IMR-90 (cell line): ENCODE results near the gene SEC11C. TPM values are rescaled to one million over a fixed set of nuclear protein-coding genes. Genes with fewer than 3 reads are reported as not detected.

Experiments
- ATAC-seq: fragments of 200-7000 bp; cut with Tn5 transposase; 2 replicates; pipeline ENCODE4 v1.9.1; 2020; ENCODE audit warnings: low read depth, mild to moderate bottlenecking, moderate library complexity
- BruUV-seq: library from RNA; stranded (reverse); fragments of 400-500 nt; replicated peaks from 2 replicates; lab custom pipeline; 2021; lab: Mats Ljungman, UMichigan
- CTCF ChIA-PET: fragments of 300-600 bp; formaldehyde crosslinking; extraction: SDS; loops from one replicate; lab custom pipeline; 2021; ENCODE audit warnings: antibody characterized with exemption; lab: Yijun Ruan, JAX
- POLR2A ChIA-PET: fragments of 300-600 bp; sonication (Branson Sonifier 250); formaldehyde crosslinking; loops from one replicate; lab custom pipeline; 2022; ENCODE audit warnings: antibody characterized with exemption; ENCODE audit not compliant: unreplicated experiment; lab: Charles Lee
- DNase-seq: peaks from one replicate; pipeline ENCODE4 v3.0.0; 2013
- H2AFZ ChIP-seq: replicated peaks from 2 replicates; pipeline ENCODE3; 2013; ENCODE audit warnings: low read length, mild to moderate bottlenecking; ENCODE audit not compliant: poor library complexity
- H2AK5ac ChIP-seq: 2 replicates; pipeline ENCODE4 v1.6.1; 2013; ENCODE audit warnings: low read depth, low read length, inconsistent platforms
- H2AK9ac ChIP-seq: replicated peaks from 2 replicates; pipeline ENCODE3; 2013; ENCODE audit warnings: mild to moderate bottlenecking, low read depth, low read length, moderate library complexity; ENCODE audit not compliant: poor library complexity
- H2BK120ac ChIP-seq: 2 replicates; pipeline ENCODE4 v1.6.1; 2013; ENCODE audit warnings: low read depth, low read length, inconsistent platforms
- H2BK15ac ChIP-seq: 3 replicates; pipeline ENCODE4 v1.6.1; 2013; ENCODE audit warnings: low read depth, low read length, inconsistent platforms
- H2BK20ac ChIP-seq: 2 replicates; pipeline ENCODE4 v1.6.1; 2013; ENCODE audit warnings: low read depth, mild to moderate bottlenecking, inconsistent platforms, low read length, moderate library complexity
- H2BK5ac ChIP-seq: 2 replicates; pipeline ENCODE4 v1.6.1; 2013; ENCODE audit warnings: mild to moderate bottlenecking, low read depth, low read length, inconsistent platforms; ENCODE audit not compliant: poor library complexity, severe bottlenecking
- H3K14ac ChIP-seq: replicated peaks from 2 replicates; pipeline ENCODE4 v1.6.1; 2013; ENCODE audit warnings: low read depth, low read length, inconsistent platforms
- H3K18ac ChIP-seq: 2 replicates; pipeline ENCODE4 v1.6.1; 2013; ENCODE audit warnings: low read depth, low read length, control low read depth
- H3K23ac ChIP-seq: 2 replicates; pipeline ENCODE4 v1.6.1; 2013; ENCODE audit warnings: low read depth, low read length, inconsistent platforms
- H3K27ac ChIP-seq: 2 replicates; pipeline ENCODE4 v1.5.1; 2013; ENCODE audit warnings: mild to moderate bottlenecking, control low read depth, low read length; ENCODE audit not compliant: insufficient read depth
- H3K27me3 ChIP-seq: 2 replicates; pipeline ENCODE4 v1.6.1; 2013; ENCODE audit warnings: low read length; ENCODE audit not compliant: control insufficient read depth, insufficient read depth
- H3K36me3 ChIP-seq: 2 replicates; pipeline ENCODE4 v1.6.1; 2013; ENCODE audit warnings: low read length, mixed read lengths; ENCODE audit not compliant: control insufficient read depth, insufficient read depth
- H3K4ac ChIP-seq: 2 replicates; pipeline ENCODE4 v1.6.1; 2013; ENCODE audit warnings: low read depth, low read length, inconsistent platforms
- H3K4me1 ChIP-seq: 2 replicates; pipeline ENCODE4 v1.6.1; 2013; ENCODE audit warnings: low read length, mixed read lengths; ENCODE audit not compliant: control insufficient read depth, insufficient read depth
- H3K4me2 ChIP-seq: 2 replicates; pipeline ENCODE4 v1.6.1; 2013; ENCODE audit warnings: low read depth, mild to moderate bottlenecking, control low read depth, low read length, moderate library complexity
- H3K4me3 ChIP-seq: 2 replicates; pipeline ENCODE4 v1.5.1; 2013; ENCODE audit warnings: low read depth, mild to moderate bottlenecking, control low read depth, low read length, moderate library complexity; ENCODE audit not compliant: insufficient read depth
- H3K56ac ChIP-seq: 2 replicates; pipeline ENCODE4 v1.6.1; 2013; ENCODE audit warnings: low read length, inconsistent platforms; ENCODE audit not compliant: insufficient read depth; ENCODE audit errors: extremely low read depth
- H3K79me1 ChIP-seq, 2 experiments: 2 replicates each; pipeline ENCODE4 v1.6.1; 2013; ENCODE audit warnings: low read length in 2 of 2, inconsistent platforms in 1 of 2, low read depth in 1 of 2
- H3K9ac ChIP-seq: 2 replicates; pipeline ENCODE4 v1.6.1; 2013; ENCODE audit warnings: low read depth, low read length, control low read depth
- H3K9me1 ChIP-seq: 2 replicates; pipeline ENCODE4 v1.6.1; 2013; ENCODE audit warnings: low read length, inconsistent platforms; ENCODE audit not compliant: insufficient read depth
- H3K9me3 ChIP-seq: 2 replicates; pipeline ENCODE4 v1.6.1; 2013; ENCODE audit warnings: low read length; ENCODE audit not compliant: control insufficient read depth, insufficient read depth
- H4K20me1 ChIP-seq: 2 replicates; pipeline ENCODE4 v1.6.1; 2013; ENCODE audit warnings: low read length, inconsistent platforms; ENCODE audit not compliant: insufficient read depth
- H4K5ac ChIP-seq: 2 replicates; pipeline ENCODE4 v1.6.1; 2013; ENCODE audit warnings: mild to moderate bottlenecking, low read depth, low read length, control low read depth
- H4K8ac ChIP-seq, 2 experiments: 2 replicates each; pipeline ENCODE4 v1.6.1; 2013; ENCODE audit warnings: low read depth in 2 of 2, low read length in 2 of 2, control low read depth in 1 of 2, inconsistent platforms in 1 of 2
- H4K91ac ChIP-seq: 2 replicates; pipeline ENCODE4 v1.6.1; 2013; ENCODE audit warnings: low read depth, low read length, inconsistent platforms; ENCODE audit not compliant: insufficient read depth
- BHLHE40 ChIP-seq: fragments of 150-350 bp; IDR thresholded peaks from 2 replicates; pipeline ENCODE4 v1.6.1; 2016; ENCODE audit warnings: mild to moderate bottlenecking, low read depth, low read length
- CEBPB ChIP-seq: IDR thresholded peaks from 2 replicates; pipeline ENCODE4 v1.6.1; 2012; ENCODE audit warnings: low read depth, low read length, improper control_type of control experiment
- CHD1 ChIP-seq: IDR thresholded peaks from 2 replicates; pipeline ENCODE4 v1.6.1; 2012; ENCODE audit warnings: low read depth, low read length, improper control_type of control experiment
- CTCF ChIP-seq: conservative IDR thresholded peaks from 2 replicates; pipeline ENCODE4 v1.5.1; 2012; ENCODE audit warnings: mild to moderate bottlenecking, low read depth, low read length, improper control_type of control experiment
- ELK1 ChIP-seq: fragments of 150-350 bp; IDR thresholded peaks from 2 replicates; pipeline ENCODE4 v1.6.1; 2016; ENCODE audit warnings: low read depth, mild to moderate bottlenecking, low read length, moderate library complexity, borderline replicate concordance
- FOS ChIP-seq: fragments of 150-350 bp; IDR thresholded peaks from 2 replicates; pipeline ENCODE4 v1.6.1; 2016; ENCODE audit warnings: low read depth, low read length
- MAFK ChIP-seq: IDR thresholded peaks from 2 replicates; pipeline ENCODE4 v1.6.1; 2012; ENCODE audit warnings: low read depth, low read length, improper control_type of control experiment
- MAZ ChIP-seq: IDR thresholded peaks from 2 replicates; pipeline ENCODE4 v1.6.1; 2012; ENCODE audit warnings: low read depth, mild to moderate bottlenecking, low read length, improper control_type of control experiment, moderate library complexity, borderline replicate concordance
- MXI1 ChIP-seq: IDR thresholded peaks from 2 replicates; pipeline ENCODE4 v1.6.1; 2012; ENCODE audit warnings: low read depth, mild to moderate bottlenecking, low read length, moderate library complexity, borderline replicate concordance
- NFE2L2 ChIP-seq: fragments of 150-350 bp; IDR thresholded peaks from 2 replicates; pipeline ENCODE4 v1.6.1; 2016; ENCODE audit warnings: low read depth, mild to moderate bottlenecking, low read length
- POLR2A ChIP-seq: IDR thresholded peaks from 2 replicates; pipeline ENCODE4 v1.6.1; 2012; ENCODE audit warnings: mild to moderate bottlenecking, low read depth, low read length
- RAD21 ChIP-seq: IDR thresholded peaks from 2 replicates; pipeline ENCODE4 v1.6.1; 2012; ENCODE audit warnings: low read length, improper control_type of control experiment
- RCOR1 ChIP-seq: IDR thresholded peaks from 2 replicates; pipeline ENCODE4 v1.6.1; 2012; ENCODE audit warnings: mild to moderate bottlenecking, low read length, improper control_type of control experiment; ENCODE audit not compliant: insufficient replicate concordance
- RFX5 ChIP-seq: IDR thresholded peaks from 2 replicates; pipeline ENCODE4 v1.8.0; 2012; ENCODE audit warnings: low read depth, mild to moderate bottlenecking, low read length, moderate library complexity
- SMC3 ChIP-seq: fragments of 150-350 bp; IDR thresholded peaks from 2 replicates; pipeline ENCODE4 v1.6.1; 2016; ENCODE audit warnings: low read depth, mild to moderate bottlenecking, antibody characterized with exemption, low read length, moderate library complexity
- USF2 ChIP-seq: fragments of 150-350 bp; IDR thresholded peaks from 2 replicates; pipeline ENCODE4 v1.6.1; 2017; ENCODE audit warnings: mild to moderate bottlenecking, antibody characterized with exemption, low read length, low read depth
- WGBS, 2 experiments: methylation state at CpG; one replicate each; pipeline versions ENCODE4 v1.1.5 to v1.1.7; 2013; ENCODE audit warnings: missing lambda C conversion rate in 2 of 2; ENCODE audit not compliant: insufficient read length in 1 of 2; ENCODE audit errors: extremely low coverage in 2 of 2; 5-methylcytosine and 5-hydroxymethylcytosine counted together
- dilution Hi-C: fragments of 300-500 bp; cut with HindIII; formaldehyde crosslinking; loops from one replicate; pipeline ENCODE4 v1.14.3; 2018; ENCODE audit warnings: low sequenced_read_pairs; ENCODE audit not compliant: unreplicated experiment
- in situ Hi-C: fragments of 300-500 bp; cut with MboI; formaldehyde crosslinking; loops from 3 replicates; pipeline ENCODE4 v1.14.3; 2019; ENCODE audit warnings: low sequenced_read_pairs, inconsistent platforms, mixed read lengths
- intact Hi-C: fragments of 100-400 bp; cut with micrococcal nuclease; formaldehyde crosslinking; loops from 2 replicates; pipeline ENCODE4 v1.10.0; 2022
- polyA plus RNA-seq, 3 experiments: library from polyadenylated mRNA; depleted of rRNA; stranded (reverse); fragments of >200 nt; gene quantifications; 2 replicates each; pipeline ENCODE4 v1.2.3, GENCODE V29; 2012; ENCODE audit warnings: low replicate concordance in 1 of 3
- total RNA-seq: library from RNA; depleted of rRNA; stranded (reverse); fragments of >200 nt; gene quantifications from 2 replicates; pipeline ENCODE4 v1.2.3, GENCODE V29; 2012

The SEC11C gene
- total and polyA plus RNA-seq, 2 of the 4 experiments (the other 2 are of a cell fraction): 10.6 to 11.9 TPM

GRCh38 chr18:59182673-59183072 lies 43.0 kb downstream of the SEC11C start:
- no peak overlapping the region for H3K18ac ChIP-seq
- no peak overlapping the region for H2BK15ac ChIP-seq
- TF ChIP-seq FOS (no peak), CHD1 (no peak), MAZ (no peak), BHLHE40 (no peak), POLR2A (no peak), MAFK (no peak), RFX5 (no peak), MXI1 (no peak), USF2 (no peak), SMC3 (no peak), ELK1 (no peak), RCOR1 (no peak), RAD21 (no peak), CEBPB (no peak), NFE2L2 (no peak), CTCF (no peak)
- POLR2A ChIA-PET: no interaction called here
- no peak overlapping the region for H4K8ac ChIP-seq
- H2AFZ ChIP-seq: no peak overlapping the region
- H3K9me1 ChIP-seq: no peaks in the 10 kb centered on the region
- no TSS peak for BruUV-seq
- H4K5ac ChIP-seq: no peak overlapping the region
- H3K4me1 ChIP-seq: peaks cover 2% of the 10 kb centered on the region; the same call in 1 of the 2 replicates
- H2BK5ac ChIP-seq: no peak overlapping the region
- no peak overlapping the region for H2AK5ac ChIP-seq
- H3K23ac ChIP-seq: no peak overlapping the region
- H3K14ac ChIP-seq: no peak overlapping the region
- H3K79me1 ChIP-seq: no peaks in the 10 kb centered on the region
- no peak overlapping the region for H2BK120ac ChIP-seq
- H3K27me3 ChIP-seq: peaks cover 14% of the 10 kb centered on the region
- H4K20me1 ChIP-seq: no peaks in the 10 kb centered on the region
- no peak overlapping the region for H4K91ac ChIP-seq
- H3K9me3 ChIP-seq: no peaks in the 10 kb centered on the region
- no peak overlapping the region for H3K4me2 ChIP-seq
- H3K9ac ChIP-seq: no peak overlapping the region
- H3K27ac ChIP-seq: no peak overlapping the region
- no peak for DNase-seq
- WGBS, 2 experiments: no CpG with 5 or more reads among the region's 1 CpG
- H3K4me3 ChIP-seq: no peak overlapping the region
- H3K36me3 ChIP-seq: no peaks in the 10 kb centered on the region
- H2BK20ac ChIP-seq: no peak overlapping the region
- no peak overlapping the region for H3K4ac ChIP-seq
- ATAC-seq: no peak
- dilution Hi-C loops (no loop called here), in situ Hi-C loops (no loop called here), intact Hi-C loops (no loop called here)
- no peak overlapping the region for H2AK9ac ChIP-seq
- CTCF ChIA-PET: no interaction called here
- H3K56ac ChIP-seq: no peak overlapping the region
